ENCODE results near the gene ZNF469.
"Not testable (repeated sequence)": the region's sequence is repeated elsewhere in the genome, so short reads cannot be mapped to it uniquely, and the experiment has no call there.

ZNF469 gene

DNA sequence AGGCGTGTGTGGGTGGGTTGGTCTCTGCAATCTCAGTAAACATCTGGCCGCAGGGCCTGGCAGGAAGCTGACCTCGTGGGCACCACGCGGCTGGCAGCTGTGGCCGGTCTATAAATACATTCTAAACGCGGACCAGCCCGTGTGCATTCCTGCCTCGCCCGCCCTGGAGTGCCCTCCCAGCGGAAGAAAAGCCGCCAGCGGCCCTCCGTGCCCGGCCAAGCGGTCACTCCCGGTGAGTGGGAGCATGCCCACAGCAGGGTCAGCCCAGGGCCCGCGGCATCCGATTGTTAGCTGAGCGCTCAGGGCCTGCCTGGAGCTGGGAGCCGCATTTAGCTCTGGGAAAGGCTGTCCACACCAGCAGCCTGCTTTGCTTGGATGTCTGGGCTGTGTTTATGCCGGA, 10.3 kb downstream of the ZNF469 start:
- FAIRE-seq, result no peak

DNA sequence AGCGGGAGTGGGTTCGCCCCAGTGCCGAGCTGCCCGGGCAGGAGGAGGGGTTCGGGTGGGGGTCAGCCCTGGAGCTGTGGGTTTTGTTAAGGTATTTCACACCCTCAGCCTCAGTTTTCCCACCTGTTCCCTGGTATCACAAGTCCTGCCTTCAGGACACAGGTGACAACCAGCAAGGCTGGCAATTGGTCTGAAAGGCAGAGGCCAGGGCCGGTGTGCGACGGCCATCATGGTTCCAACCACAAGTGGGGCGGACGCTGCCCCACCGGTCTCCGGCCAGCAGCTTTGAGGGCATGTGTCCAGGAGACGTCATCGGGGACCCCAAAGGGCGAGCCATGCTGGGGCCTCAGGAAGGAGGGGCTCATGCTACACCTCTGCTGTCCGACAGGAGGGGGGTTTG, 10.8 kb downstream of the ZNF469 start:
- FAIRE-seq, result no peak

DNA sequence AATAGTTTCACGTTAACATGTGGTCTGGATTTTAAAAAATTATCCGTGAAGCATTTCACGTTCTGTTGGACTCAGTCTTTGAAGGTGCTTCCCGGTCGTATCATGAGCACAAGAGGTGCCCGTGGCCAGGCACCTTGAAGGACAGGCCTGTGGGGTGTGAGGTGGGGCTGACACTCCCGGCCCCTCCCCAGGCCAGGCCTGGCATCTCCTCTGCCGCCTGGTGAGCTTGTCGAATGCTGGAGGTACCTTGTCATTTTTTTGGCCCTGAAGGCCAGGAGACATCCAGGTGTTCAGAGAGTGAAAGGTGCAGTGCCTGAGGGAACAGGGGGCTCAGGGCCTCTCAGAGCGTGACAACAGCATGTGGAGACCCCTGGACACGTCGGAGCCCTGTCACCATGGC, 11.7 kb downstream of the ZNF469 start:
- FAIRE-seq, result no peak

DNA sequence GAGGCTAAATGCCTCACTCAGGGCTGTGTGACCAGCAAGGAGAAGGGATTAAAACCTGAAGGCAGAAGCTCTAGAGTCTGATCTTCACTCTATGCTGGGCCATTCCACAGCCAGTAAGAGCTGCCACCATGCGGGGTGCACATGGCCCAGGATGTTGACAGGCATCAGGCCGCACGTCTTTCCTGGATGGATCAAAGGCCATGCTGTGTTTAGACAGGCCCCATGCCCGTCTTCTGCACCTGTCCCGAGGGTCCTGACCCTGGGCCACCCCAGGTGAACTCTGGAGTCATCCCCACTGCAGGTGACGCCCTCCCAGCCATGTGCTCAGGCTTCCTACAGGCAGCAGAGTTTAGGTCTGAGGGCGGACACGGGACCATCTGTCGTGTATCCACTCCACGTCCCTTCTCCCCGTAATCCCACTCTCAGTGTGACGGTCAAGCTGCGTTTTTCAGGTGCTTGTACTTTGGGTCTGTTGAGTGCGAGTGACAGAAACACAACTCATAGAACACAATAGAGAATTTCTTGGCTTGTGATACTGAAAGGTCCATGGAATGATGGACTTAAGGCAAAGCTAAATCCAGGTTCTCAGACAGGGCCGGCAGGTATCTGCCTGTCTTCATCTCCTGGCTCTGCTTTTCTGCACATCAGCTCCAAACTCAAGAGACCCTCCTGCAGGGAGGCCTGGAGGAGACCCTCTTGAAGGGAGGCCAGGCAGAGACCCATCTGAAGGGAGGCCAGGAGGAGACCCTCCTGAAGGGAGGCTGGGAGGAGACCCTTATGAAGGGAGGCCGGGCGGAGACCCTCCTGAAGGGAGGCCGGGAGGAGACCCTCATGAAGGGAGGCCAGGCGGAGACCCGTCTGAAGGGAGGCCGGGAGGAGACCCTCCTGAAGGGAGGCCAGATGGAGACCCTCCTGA, 13.2 kb downstream of the ZNF469 start:
- FAIRE-seq, result no peak

DNA sequence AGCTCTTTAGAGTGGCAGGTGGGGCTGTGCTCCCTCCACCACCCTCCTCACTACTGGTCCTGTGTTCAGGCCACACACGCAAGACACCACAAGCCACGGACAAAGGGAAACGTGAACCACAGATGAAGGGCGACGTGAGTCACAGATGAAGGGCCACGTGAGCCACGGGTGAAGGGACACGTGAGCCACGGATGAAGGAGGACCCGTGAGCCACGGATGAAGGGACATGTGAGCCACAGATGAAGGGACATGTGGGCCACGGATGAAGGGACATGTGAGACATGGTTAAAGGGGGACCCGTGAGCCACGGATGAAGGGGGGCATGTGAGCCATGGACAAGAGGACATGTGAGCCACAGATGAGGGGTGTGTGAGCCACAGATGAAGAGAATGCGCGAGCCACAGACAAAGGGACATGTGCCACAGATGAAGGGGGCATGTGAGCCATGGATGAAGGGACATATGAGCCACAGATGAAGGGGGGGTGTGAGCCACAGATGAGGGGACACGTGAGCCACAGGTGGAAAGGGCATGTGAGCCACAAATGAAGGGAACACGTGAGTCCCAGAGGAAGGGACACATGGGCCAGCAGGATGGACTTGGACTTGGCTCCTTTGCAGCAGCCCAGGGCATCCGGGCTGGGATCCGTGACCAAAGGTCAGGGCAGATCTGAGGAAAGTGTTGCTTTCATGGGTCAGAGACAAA, 15.6 kb downstream of the ZNF469 start:
- FAIRE-seq, result no peak

DNA sequence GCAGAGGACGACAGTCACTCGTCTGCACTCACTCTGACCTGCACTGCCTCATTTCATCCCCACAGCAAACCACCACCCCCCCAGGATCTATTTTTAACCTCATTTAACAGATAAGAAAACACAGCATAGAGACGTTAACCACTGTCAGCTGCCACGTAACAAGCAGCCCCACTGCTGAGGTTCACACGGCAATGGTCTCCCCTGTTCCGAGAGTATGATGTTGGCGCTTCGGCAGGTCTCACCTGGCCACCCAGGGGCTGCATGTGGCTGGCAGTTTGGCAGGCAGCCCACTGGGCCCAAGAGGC, 16.1 kb downstream of the ZNF469 start:
- no peak for FAIRE-seq

DNA sequence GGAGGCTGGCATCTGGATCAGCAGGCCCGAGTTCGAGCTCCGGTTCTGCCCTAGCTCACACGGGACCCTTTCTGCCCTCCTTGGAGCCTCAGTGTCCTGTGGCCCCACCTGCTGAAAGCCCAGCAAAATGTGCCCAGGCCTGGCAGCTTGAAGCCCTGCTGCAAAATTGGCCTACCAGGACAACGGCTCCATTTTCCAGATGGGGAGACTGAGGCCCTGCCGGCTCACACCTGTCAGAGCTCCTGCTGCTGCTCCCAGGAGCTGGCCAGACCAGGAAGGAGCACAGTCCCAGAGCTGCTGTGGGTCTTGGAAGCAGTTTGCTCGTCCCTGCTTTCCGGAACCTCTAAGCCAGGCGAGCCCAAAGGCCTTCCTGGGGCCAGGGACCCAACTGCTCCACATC, 17.4 kb downstream of the ZNF469 start:
- no peak for FAIRE-seq

DNA sequence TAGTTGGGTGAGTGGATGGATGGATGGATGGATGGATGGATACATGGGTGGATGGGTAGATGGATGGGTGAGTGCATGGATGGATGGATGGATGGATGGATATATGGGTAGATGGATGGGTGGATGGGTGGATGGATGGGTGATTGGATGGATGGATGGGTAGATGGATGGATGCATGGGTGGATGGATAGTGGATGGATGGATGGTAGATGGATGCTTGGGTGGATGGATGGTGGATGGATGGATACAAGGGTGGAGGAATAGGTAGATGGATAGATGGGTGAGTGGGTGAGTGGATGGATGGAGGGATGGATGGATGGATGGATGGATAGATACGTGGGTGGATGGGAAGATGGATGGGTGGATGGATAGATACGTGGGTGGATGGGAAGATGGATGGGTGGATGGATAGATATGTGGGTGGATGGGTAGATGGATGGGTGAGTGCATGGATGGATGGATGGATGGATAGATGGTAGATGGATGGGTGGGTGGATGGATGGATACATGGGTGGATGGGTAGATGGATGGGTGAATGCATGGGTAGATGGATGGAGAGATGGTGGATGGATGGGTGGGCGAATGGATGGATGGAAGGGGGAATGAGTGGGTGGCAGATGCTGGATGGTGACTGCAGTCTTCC, 19.0 kb downstream of the ZNF469 start:
- FAIRE-seq, result no peak

DNA sequence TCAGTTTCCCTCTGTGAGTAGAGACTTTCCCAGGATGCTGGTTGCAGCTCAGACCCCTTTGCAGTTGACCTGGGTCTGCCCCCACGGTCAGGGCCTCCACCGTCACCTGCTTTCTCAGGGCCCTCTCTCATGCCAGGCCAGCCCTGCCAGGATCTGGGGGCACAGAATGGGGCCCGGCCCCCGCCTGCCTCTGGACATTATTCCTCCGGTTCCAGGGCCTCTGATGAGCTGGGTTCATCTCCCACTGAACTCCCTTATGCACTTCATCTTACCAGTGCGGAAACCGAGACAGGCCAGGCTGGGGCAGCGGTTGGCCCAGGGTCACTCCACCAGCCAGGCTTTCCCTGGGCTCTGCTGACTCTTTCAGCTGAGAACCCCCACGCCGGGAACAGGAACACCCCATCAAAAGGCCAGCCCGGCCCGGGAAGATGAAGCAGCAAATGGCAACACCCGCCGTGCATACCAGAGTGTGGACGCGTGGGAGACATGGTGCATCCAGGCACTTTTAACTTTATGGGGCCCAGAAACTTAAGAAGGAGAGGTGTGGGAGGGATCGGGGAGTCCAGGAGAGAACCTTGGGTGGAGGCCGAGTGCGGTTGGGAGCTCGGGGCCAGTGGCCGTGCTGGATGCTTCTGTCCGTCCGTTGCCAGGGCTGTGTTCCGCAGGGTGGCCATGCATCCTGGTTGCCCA, 19.9 kb downstream of the ZNF469 start:
- no peak for FAIRE-seq

DNA sequence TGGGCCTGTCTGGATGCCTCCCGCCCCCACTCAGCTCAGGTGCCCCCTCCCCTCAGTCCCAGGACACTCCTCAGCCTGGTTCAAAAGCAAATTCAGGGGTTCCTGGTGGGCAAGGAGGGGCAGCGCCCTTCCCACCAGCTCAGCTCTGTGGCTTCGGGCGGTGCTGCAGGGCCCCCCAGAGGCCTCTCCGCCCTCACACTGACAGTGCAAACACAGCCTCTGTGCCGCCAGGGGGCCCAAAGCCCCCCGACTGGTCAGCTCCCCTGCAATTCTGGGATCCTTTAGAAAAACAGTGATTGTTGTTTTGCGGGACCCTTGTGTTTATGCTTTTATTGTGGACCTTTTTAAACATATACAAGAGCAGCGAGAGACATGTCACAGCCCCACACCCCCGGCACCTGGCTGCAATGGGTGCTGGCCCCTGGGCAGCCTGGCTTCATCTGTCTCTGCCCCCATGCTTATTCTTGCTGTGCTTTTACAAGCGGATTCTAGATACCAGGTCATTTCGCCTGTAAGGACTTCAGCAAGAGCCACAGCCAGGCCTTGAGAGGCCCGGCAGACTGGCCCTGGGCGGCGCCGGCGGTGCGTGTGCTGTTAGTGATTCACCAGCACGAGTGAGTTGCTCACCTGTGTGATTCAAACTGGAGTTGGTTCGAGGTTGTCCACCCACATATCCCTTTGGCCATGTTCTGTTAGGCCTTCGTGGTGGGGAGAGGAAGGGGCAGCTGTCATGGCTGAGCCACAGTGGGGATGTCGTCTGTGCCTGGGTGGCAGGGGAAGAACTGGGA, 21.2 kb downstream of the ZNF469 start:
- FAIRE-seq, result no peak

DNA sequence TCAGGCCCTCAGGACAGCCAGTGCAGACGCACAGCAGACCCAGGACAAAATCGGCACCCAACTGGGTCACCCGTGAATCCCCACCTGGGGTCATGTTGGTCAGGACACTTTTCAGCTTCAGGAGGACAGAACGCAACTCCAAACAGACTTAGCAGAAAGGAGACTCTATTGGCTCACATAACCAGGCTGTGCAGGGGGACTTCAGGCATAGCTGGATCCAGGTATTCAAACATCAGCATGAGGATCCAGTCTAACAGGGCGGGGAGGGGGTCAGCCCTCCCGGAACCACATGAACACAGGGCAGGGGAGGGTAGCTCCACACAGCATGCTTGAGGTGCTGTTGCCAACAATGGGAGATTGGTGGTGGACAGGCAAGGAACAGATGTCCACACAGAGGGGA, 22.0 kb downstream of the ZNF469 start:
- no peak for FAIRE-seq

DNA sequence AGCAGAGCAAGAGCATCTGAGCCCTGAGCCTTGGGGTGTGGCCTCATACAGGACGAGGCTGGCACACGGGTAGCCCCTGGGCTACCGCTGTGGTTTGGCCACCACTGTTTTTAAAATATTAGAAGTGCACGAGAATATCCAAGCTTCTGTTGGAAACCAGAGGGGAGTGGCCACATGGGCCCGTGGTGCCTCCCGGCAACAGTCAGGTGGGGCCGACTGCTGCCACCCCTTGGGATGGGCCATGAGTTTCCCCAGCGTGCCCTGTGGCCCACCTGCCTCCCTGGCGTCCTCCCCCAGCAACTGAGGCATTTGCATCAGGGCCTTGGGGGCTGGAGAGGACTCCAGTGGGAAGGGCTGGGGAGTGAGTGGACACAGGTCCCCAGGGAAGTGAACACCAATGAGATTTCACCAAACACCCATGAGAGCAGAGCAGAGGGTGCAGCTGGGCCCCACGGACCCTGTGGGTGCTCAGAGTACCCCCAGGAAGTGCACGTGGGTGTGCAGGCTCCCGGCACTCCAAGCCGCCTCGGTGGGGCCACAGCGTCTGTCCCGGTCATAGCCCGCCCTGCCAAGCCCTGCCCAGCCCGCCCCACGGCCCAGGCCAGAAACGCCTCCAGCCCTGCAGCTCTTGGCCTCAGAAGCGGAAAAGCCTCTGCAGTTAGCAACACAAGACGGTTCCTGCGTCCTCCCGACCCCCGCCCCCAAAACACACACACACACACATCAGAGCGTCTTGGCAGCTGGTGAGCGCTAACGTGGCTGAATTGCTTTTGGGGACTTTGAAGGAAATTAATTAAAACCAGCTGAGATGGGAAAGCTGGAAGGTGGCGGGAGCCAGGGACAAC, 22.7 kb downstream of the ZNF469 start:
- no peak for FAIRE-seq

DNA sequence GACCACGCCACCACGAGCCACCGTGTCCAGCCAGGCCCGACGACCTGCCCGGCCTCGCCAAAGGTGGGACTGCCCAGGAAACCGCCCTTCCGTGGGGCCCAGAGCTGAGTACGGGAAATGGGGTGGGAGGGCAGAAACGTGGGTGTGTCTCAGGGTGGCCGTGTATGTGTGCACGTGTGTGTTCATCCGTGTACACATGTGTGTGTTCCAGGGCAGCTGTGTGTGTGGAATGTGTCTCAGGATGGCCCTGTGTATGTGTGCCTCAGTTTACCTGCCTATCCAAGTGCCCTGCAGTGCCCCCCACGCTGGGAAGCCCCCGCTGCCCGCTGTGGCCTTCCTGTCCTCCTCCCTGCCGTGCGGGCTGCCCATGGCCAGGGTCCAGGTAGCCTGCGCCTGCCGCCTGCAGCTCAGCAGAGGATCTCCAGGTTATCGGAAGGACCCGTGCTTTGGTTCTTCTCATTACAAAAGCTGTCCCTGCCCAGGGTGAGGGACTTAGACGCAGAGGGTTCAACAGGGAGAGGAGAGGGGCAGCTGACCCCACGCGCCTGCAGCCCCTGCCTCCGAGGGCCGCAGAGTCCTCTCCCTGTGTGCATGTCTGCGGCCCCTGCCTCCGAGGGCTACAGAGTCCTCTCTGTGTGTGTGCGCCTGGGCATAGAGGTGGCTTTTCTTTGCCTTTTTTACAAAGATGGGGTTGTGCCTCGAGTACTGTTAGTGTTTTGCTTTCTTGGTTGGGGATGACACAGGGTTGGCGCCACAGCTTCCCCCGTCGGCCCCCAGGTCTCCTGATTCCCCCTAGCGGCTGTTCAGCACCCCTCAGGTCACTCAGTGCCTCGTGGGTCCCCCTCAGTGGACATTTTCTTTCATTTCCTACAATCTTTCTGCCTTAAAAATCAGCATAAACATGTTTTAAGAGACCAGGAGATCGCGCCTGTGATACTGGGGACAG, 23.6 kb downstream of the ZNF469 start:
- no peak for FAIRE-seq

DNA sequence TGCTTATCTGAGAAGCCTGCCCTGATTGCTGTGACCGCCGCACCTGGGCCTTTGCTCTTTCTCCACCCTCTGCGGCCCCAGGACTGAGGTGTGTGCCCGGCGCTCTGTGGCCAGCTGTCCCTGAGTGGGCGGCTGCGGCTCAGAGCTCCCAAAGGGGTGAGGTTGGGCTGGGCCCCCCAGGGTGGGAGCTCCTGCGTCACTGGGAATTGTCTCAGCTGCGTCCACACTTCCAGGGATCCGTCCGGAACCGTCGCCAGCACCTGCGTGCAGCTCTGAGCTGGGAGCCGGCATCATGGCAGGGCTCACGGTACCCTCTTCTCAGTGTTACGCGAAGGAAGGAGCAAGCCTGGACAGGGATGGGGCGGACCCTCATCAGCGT, 24.3 kb downstream of the ZNF469 start:
- no peak for FAIRE-seq

DNA sequence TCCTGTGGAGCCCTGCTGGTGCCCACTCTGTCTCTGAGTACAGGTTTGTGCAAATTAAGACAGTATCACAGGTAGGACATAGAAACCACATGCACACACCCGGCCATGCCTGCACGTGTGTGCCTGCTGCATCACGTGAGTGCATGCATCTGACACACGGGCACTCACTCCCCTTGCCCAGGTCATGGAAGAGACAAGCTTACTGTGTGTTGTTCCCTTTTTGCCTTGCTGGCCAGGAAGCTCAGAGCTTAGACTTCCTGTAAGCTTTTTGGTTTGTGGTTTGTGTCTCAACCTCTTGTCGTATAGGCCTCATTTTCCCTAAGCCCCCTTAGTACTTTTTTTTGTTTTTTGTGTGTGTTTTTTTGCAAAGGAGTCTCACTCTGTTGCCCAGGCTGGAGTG, 25.0 kb downstream of the ZNF469 start:
- FAIRE-seq, result no peak

DNA sequence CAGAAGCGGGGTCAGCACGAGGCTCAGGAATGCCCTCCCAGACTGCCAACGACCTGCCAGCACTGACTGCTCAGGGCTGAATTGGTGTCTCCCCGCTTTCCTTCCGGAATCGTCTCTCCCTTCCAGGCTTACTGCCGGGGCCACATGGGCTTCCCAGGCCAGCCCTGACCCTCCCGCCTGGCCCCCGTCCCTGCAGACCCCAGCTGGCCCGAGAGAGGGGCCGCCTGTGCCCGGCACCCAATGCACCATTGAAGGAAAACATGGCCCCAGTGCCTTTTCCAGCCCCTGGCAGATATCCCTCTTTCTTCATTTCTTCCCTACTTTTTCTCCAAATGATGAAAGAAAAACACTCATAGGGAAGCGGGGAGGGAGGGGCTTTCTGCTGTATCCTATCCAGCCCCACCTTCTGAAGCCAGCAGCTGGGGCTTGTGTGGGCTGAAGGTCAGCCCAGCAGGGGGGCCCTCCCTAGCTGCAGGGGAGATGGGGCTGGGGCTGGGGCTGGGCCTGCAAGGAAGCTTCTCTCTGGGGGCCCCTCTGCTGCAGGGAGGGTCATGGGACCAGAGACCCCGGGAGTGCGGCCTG, 25.9 kb downstream of the ZNF469 start:
- FAIRE-seq, result no peak

DNA sequence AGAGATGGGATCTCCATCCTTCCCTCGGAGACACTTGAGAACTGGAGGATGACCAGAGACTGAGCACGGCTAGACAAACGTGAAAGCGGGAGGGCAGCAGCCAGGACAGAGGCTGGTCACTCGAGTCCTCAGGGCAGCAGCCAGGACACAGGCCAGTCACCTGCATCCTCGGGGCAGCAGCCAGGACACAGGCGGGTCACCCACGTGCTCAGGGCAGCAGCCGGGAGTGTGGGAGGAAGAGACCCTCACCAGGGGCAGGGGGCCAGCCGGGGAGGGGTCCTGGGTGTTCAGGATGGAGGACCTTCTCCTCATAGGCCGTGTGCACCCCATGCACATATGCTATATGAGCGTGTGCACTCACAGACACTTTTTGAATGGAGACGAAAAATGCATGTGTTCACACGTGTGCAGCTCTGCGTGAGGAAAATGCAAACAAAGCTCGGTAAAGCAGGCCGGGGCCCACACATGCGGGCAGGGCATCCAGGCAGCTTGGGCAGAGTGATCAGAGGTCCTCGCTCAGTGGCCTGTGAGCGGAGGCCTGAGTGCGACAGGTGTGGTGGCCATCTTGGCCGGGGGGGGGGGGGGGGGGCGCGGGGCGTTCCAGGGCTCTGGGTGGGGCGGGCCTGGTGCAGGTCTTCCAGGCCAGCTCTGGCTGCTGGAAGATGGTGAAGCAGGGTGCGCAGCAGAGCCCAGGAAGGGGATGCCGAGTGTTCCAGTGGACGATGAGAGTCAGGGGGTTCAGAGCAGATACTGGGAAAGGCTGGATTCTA, 26.7 kb downstream of the ZNF469 start:
- FAIRE-seq, result no peak

DNA sequence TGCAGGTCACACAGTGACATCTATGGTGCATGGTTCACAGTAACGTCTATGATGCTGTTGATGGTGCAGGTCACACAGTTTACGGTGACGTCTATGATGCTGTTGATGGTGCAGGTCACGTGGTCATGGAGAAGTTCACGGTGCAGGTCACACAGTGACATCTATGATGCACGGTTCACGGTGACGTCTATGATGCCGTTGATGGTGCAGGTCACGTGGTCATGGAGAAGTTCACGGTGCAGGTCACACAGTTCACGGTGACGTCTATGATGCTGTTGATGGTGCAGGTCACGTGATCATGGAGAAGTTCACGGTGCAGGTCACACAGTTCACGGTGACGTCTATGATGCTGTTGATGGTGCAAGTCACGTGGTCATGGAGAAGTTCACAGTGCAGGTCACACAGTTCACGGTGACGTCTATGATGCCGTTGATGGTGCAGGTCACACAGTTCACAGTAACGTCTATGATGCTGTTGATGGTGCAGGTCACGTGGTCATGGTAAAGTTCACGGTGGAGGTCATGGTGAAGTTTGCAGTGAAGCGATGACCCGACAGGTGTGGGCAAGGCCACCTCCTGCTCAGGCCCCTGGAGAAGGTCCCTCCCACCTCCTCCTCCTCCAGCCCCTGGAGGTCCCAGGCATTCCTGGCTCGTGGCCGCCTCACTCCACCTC, 27.7 kb downstream of the ZNF469 start:
- FAIRE-seq, result not testable (repeated sequence)
